HG02852 (cell line): ENCODE data around the gene AOC2.

Experiments used
- ATAC-seq: cut with Tn5 transposase; IDR thresholded peaks from one replicate; pipeline ENCODE4 v1.9.1; 2021; ENCODE audit warnings: mild to moderate bottlenecking, moderate library complexity; ENCODE audit not compliant: unreplicated experiment

Gene AOC2

DNA sequence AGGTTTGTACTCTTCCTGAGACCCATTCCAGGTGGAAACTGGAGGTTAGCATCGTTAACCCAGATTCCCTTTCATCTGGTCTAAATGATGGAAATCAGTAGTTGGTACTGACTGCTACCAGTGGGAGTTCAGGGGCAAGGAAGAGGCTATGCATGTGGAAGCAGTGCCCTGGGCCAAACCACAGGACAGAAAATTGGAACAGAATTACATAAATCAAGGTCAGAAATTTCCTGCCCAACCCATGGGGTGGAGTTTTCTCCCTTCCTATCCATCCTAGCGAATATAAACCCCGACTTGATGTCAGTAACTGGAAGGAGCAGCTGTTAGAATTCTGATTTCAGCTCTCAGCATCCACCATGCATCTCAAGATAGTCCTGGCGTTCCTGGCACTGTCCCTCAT is at the start of gene AOC2:
TSS of gene AOC2 (plus strand) at position 310 of the 400 bp plus-strand sequence. CDS start at position 357, 47 bp downstream.
- no peak for ATAC-seq

DNA sequence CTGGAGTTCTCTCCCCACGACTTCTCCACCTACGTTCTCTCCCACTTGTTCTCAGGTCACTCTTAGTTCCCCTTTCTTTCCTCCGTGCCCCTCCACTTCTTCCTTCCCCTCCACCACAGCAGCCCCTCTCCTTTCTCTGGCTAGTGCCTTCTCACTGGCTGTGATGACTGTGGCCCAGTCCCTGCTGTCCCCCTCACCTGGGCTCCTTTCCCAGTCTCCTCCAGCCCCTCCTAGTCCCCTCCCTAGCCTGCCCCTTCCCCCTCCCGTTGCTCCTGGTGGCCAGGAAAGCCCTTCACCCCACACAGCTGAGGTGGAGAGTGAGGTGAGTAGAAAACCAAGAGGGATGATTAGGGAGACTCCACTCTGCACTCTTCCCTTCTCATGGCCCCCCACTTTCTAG is 49.3 kb upstream of the AOC2 start:
- no peak for ATAC-seq

GRCh38 chr17:42795465-42795864 is 48.9 kb upstream of the AOC2 start:
- ATAC-seq: no peak

- no peak for ATAC-seq
Observed at GRCh38 chr17:42796066-42796758, 48.2 kb upstream of the AOC2 start.

- no peak for ATAC-seq
Observed at GRCh38 chr17:42797067-42798007, 47.0 kb upstream of the AOC2 start.

GRCh38 chr17:42798011-42798382 is 46.4 kb upstream of the AOC2 start:
- ATAC-seq: no peak

DNA sequence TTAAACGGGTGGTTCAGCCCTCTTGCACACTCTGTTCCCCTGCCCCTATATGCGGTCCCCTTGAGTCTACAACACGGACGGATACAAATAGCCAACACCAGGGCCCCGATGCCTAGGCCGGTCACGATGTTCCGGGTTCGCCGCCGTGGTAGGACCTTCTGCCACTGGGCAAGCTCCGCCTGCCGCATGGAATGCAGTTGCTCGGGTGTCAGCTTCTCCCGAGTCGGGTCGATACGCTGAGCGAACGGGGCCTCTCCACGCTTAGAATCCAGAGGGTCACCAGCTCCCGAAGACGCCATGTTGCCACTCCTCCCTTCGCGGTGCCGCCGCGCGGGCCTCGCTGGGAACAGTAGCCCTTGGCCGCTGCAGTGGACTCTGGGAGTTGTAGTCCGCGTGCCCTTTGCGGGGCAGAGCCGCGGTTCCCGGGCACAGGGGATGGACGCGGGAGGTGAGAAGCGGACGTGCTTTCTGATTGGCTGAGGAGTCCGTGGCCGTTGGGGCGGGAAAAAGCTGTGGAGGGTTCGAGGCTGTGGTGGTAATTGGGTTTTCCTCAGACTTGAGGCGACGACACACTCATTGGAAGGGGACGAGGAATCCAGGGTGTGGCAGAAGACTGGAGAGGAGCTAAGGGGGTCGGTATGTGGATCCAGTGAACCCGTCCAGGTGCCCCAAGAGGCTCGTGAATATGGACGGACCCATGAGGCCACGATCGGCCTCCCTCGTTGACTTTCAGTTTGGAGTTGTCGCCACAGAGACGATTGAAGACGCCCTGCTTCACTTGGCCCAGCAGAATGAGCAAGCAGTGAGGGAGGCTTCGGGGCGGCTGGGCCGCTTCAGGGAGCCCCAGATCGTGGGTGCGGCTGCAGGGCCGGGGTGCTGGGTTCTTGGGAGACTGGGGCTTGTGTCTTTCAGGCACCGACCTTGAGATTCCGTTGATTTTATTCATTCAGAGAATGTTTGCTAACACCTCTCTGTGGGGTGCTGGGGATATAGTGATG is 45.7 kb upstream of the AOC2 start, which contains the start of the genes CNTD1 and COA3:
TSS of gene CNTD1 (plus strand) at position 479 of the 998 bp plus-strand sequence. CDS start at position 686, 207 bp downstream.
TSS of gene COA3 (minus strand) at position 322 of the 998 bp plus-strand sequence. CDS start at position 299, 23 bp downstream.
- ATAC-seq: peak; percentile 65

DNA sequence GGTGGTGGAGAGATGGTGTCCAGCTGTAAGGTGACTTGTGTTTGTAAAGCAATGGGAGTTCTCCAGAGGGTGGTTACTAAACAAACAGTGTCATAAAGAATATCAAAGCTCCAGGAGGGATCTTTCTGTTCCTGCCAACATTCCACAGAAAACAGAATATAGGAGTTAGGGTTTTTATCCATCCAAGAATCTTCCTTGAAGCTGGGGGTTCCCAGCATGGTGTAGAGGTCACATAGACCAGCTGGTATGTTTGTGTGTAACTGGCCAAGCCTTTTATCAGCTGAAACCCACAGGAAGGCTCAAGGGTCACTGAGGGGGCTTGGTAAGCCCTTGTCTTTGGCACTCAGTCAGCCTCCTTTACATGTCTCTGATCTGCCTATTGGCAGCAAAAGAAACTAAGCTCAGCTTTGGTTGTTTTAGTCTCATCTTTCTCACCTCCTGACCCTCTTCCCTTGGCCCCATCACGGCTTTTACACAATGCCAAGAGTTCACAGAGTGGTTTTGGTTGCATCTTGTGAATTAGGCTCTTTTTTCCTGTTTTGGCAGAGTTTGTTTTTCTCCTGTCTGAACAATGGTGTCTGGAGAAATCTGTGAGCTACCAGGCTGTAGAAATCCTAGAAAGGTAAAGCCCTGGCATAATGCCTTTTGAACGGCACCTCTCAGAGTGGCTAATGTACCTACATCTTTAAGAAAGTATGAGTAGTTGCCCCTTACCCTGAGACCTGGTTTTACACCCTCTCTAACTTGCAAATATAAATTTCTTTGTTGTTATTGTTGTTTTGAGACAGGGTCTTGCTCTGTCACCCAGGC is 41.1 kb upstream of the AOC2 start:
- no peak for ATAC-seq

- ATAC-seq: no peak
Observed at GRCh38 chr17:42804918-42805367, 39.4 kb upstream of the AOC2 start.

DNA sequence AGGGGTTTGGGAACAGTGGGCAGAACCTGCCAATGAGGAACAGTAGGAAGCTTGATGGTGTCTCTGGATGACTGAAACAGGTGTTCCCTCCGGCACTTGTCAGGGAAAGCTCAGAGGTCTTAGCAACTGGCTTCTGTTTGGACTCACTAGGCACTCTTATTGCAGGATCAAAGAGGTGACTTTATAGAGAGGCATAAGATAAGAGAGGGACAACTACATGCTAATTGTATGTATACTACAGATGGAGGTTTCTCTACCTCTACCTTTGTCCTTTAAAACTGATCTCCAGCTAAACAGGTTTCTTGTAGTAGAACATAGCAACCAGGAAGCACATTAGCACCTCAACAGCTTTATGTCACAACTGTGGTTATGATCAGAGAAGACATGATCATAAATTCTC is 38.1 kb upstream of the AOC2 start:
- ATAC-seq: no peak

DNA sequence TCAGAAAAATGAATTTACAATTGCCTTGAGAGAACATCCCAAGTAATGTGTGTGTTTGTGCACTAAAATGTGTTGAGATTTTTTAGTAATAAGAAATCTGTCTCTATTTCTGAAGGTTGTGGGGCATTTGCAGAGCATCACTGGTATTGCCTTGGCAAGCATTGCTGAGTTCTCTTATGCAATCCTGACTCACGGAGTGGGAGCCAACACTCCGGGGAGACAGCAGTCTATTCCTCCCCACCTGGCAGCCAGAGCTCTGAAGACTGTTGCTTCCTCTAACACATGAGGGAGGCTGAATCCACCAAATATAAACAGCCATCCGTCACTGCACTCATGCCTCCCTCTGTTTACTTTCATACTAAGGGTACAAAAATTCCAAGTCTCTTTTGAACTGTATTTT is 35.1 kb upstream of the AOC2 start:
- no peak for ATAC-seq

GRCh38 chr17:42814633-42815399 is 29.6 kb upstream of the AOC2 start:
- ATAC-seq: no peak

GRCh38 chr17:42817866-42818265 is 26.5 kb upstream of the AOC2 start:
- no peak for ATAC-seq

DNA sequence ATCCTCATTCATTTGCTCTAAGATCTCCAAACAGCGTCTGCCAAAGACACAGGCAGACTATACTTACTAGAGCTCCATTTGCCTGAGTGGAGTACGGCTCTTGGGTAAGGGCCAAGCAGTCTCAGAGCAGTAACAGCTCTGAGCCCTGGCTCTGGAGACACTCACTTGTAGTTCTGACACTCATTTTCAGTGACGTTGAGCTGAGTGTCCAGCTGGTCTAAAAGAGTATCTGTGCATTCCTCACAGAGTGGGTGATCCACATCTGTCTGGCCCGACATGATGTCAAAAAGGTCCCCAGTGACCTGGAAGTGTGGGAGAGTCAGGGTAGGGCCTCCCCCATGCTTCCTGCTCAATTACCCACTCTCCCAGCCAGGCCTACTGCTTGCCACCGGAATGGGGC is 26.0 kb upstream of the AOC2 start:
- no peak for ATAC-seq

GRCh38 chr17:42819939-42820535 is 24.3 kb upstream of the AOC2 start:
- no peak for ATAC-seq

- no peak for ATAC-seq
Observed at GRCh38 chr17:42821176-42821575, 23.2 kb upstream of the AOC2 start.

DNA sequence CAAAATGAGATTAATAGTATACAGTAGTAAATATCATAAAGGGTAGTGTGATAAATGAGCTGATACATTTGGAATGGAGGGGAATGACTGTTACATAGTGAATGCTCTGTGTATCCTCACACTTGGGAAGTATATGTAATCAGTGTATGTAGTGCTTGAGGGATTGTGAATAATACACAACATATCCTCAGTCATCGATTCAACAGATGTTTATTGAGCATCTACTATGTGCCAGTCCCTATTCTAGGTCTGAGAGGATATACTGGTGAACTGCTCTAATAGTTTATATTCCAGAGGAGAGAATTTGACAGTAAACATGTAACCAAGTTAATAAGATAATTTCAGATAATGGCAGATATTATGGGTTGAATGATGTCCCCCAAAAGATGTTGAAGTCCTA is 16.9 kb upstream of the AOC2 start:
- ATAC-seq: no peak

GRCh38 chr17:42830971-42831370 is 13.4 kb upstream of the AOC2 start:
- no peak for ATAC-seq
